KMS-11 (cell line): ENCODE results near the gene YY1AP1.
"Not testable (repeated sequence)": the region's sequence is repeated elsewhere in the genome, so short reads cannot be mapped to it uniquely, and the experiment has no call there.

ENCODE experiments used
- H2AFZ ChIP-seq: fragments of 200-600 bp; sonication (generic); 2 replicates; pipeline ENCODE4 v1.6.1; 2016; ENCODE audit warnings: antibody characterized with exemption, mixed run types, low read depth
- H3K27ac ChIP-seq: fragments of 200-600 bp; sonication (generic); 2 replicates; pipeline ENCODE4 v1.6.1; 2016; ENCODE audit warnings: mild to moderate bottlenecking, mixed run types
- H3K27me3 ChIP-seq: fragments of 200-600 bp; sonication (generic); 2 replicates; pipeline ENCODE4 v1.6.1; 2017; ENCODE audit warnings: mild to moderate bottlenecking, low read depth, mixed run types, moderate library complexity; ENCODE audit not compliant: insufficient read depth
- H3K36me3 ChIP-seq: fragments of 200-600 bp; sonication (generic); 2 replicates; pipeline ENCODE4 v1.6.1; 2017; ENCODE audit warnings: mild to moderate bottlenecking, mixed run types; ENCODE audit not compliant: insufficient read depth
- H3K4me1 ChIP-seq: fragments of 200-600 bp; sonication (generic); 2 replicates; pipeline ENCODE4 v1.6.1; 2016; ENCODE audit warnings: mild to moderate bottlenecking, low read depth, mixed run types; ENCODE audit not compliant: poor library complexity, severe bottlenecking
- H3K4me2 ChIP-seq: fragments of 200-600 bp; sonication (generic); 2 replicates; pipeline ENCODE4 v1.7.0; 2016; ENCODE audit warnings: mild to moderate bottlenecking, mixed run types
- H3K4me3 ChIP-seq: fragments of 200-600 bp; sonication (generic); IDR thresholded peaks from 2 replicates; pipeline ENCODE4 v1.6.1; 2017; ENCODE audit warnings: low read depth, low read length, mixed read lengths; ENCODE audit not compliant: insufficient read depth
- H3K79me2 ChIP-seq: fragments of 200-600 bp; sonication (generic); 2 replicates; pipeline ENCODE4 v1.6.1; 2016; ENCODE audit warnings: low read depth, mixed run types; ENCODE audit not compliant: insufficient read depth
- H3K9ac ChIP-seq: fragments of 200-600 bp; sonication (generic); 2 replicates; pipeline ENCODE4 v1.6.1; 2016; ENCODE audit warnings: mild to moderate bottlenecking, mixed run types
- H4K20me1 ChIP-seq: fragments of 200-600 bp; sonication (generic); 2 replicates; pipeline ENCODE4 v1.6.1; 2016; ENCODE audit warnings: mild to moderate bottlenecking, mixed run types; ENCODE audit not compliant: insufficient read depth
- CTCF ChIP-seq: fragments of 200-600 bp; sonication (generic); conservative IDR thresholded peaks from 2 replicates; pipeline ENCODE4 v1.6.1; 2017; ENCODE audit warnings: low read depth, mild to moderate bottlenecking, antibody characterized with exemption, low read length, moderate library complexity, mixed read lengths

Gene YY1AP1

GRCh38 chr1:155717041-155717440, 28.5 kb upstream of the YY1AP1 start:
- no peak overlapping the region for H3K9ac ChIP-seq
- no peaks in the 10 kb centered on the region for H3K27me3 ChIP-seq
- peak overlapping the region; percentile 3; the same call in 1 of the 2 replicates for H3K27ac ChIP-seq
- peaks cover 22% of the 10 kb centered on the region for H3K4me1 ChIP-seq
- peaks cover 16% of the 10 kb centered on the region; the same call in 1 of the 2 replicates for H4K20me1 ChIP-seq
- TF ChIP-seq CTCF: no peak
- peaks cover 37% of the 10 kb centered on the region for H3K36me3 ChIP-seq
- no peak overlapping the region for H2AFZ ChIP-seq
- H3K79me2 ChIP-seq: peaks cover 89% of the 10 kb centered on the region
- H3K4me2 ChIP-seq: peak overlapping the region; percentile 22
- peak overlapping the region; percentile 13 for H3K4me3 ChIP-seq

- Histone ChIP-seq H3K4me1 (peaks cover 22% of the 10 kb centered on the region), H3K36me3 (peaks cover 35% of the 10 kb centered on the region), H3K4me2 (no peak overlapping the region), H3K4me3 (peak overlapping the region; percentile 13), H3K27me3 (no peaks in the 10 kb centered on the region), H2AFZ (no peak overlapping the region), H3K9ac (no peak overlapping the region), H3K79me2 (peaks cover 85% of the 10 kb centered on the region), H3K27ac (no peak overlapping the region), H4K20me1 (peaks cover 18% of the 10 kb centered on the region; the same call in 1 of the 2 replicates)
- no peak for TF ChIP-seq CTCF
Observed at GRCh38 chr1:155715777-155716176, 27.2 kb upstream of the YY1AP1 start.

- peaks cover 22% of the 10 kb centered on the region for H3K4me1 ChIP-seq
- H3K36me3 ChIP-seq: peaks cover 35% of the 10 kb centered on the region
- not testable (repeated sequence) for H3K4me3 ChIP-seq, H3K27me3 ChIP-seq, H3K4me2 ChIP-seq, H3K27ac ChIP-seq, H2AFZ ChIP-seq, H3K9ac ChIP-seq
- H3K79me2 ChIP-seq: peaks cover 83% of the 10 kb centered on the region
- peaks cover 18% of the 10 kb centered on the region; the same call in 1 of the 2 replicates for H4K20me1 ChIP-seq
Observed at GRCh38 chr1:155715056-155715455, 26.5 kb upstream of the YY1AP1 start.

- H3K4me1 ChIP-seq: peaks cover 25% of the 10 kb centered on the region
- H3K4me2 ChIP-seq: no peak overlapping the region
- H3K4me3 ChIP-seq: no peak overlapping the region
- H3K27me3 ChIP-seq: no peaks in the 10 kb centered on the region
- no peak overlapping the region for H3K9ac ChIP-seq
- no peak for TF ChIP-seq CTCF
- peaks cover 49% of the 10 kb centered on the region for H3K36me3 ChIP-seq
- H2AFZ ChIP-seq: no peak overlapping the region
- H3K27ac ChIP-seq: no peak overlapping the region
- H3K79me2 ChIP-seq: peaks cover 86% of the 10 kb centered on the region
- H4K20me1 ChIP-seq: peaks cover 19% of the 10 kb centered on the region
Observed at GRCh38 chr1:155713075-155713474, 24.5 kb upstream of the YY1AP1 start.

- not testable (repeated sequence) for H3K27ac ChIP-seq, H2AFZ ChIP-seq, H3K4me2 ChIP-seq, H3K27me3 ChIP-seq, H3K4me3 ChIP-seq, H3K9ac ChIP-seq
- Histone ChIP-seq H3K79me2 (peaks cover 86% of the 10 kb centered on the region), H3K36me3 (peaks cover 48% of the 10 kb centered on the region), H3K4me1 (peaks cover 28% of the 10 kb centered on the region), H4K20me1 (peaks cover 24% of the 10 kb centered on the region)
- TF ChIP-seq CTCF: peak; percentile 47
Observed at GRCh38 chr1:155712636-155713035, 24.1 kb upstream of the YY1AP1 start.

GRCh38 chr1:155711457-155711856, 22.9 kb upstream of the YY1AP1 start:
- not testable (repeated sequence) for H2AFZ ChIP-seq, H3K9ac ChIP-seq, H3K4me2 ChIP-seq, H3K27me3 ChIP-seq, H3K4me3 ChIP-seq, H3K27ac ChIP-seq
- peaks cover 26% of the 10 kb centered on the region for H3K4me1 ChIP-seq
- peaks cover 27% of the 10 kb centered on the region for H4K20me1 ChIP-seq
- peaks cover 86% of the 10 kb centered on the region for H3K79me2 ChIP-seq
- H3K36me3 ChIP-seq: peaks cover 51% of the 10 kb centered on the region
